HG03095 (cell line): ENCODE measurements around the gene SEBOX.

ENCODE experiments used
- ATAC-seq: cut with Tn5 transposase; IDR thresholded peaks from one replicate; pipeline ENCODE4 v1.9.1; 2021; ENCODE audit warnings: moderate library complexity; ENCODE audit not compliant: unreplicated experiment

Gene SEBOX

GRCh38 chr17:28324267-28324745, 40.7 kb downstream of the SEBOX start:
- no peak for ATAC-seq

DNA sequence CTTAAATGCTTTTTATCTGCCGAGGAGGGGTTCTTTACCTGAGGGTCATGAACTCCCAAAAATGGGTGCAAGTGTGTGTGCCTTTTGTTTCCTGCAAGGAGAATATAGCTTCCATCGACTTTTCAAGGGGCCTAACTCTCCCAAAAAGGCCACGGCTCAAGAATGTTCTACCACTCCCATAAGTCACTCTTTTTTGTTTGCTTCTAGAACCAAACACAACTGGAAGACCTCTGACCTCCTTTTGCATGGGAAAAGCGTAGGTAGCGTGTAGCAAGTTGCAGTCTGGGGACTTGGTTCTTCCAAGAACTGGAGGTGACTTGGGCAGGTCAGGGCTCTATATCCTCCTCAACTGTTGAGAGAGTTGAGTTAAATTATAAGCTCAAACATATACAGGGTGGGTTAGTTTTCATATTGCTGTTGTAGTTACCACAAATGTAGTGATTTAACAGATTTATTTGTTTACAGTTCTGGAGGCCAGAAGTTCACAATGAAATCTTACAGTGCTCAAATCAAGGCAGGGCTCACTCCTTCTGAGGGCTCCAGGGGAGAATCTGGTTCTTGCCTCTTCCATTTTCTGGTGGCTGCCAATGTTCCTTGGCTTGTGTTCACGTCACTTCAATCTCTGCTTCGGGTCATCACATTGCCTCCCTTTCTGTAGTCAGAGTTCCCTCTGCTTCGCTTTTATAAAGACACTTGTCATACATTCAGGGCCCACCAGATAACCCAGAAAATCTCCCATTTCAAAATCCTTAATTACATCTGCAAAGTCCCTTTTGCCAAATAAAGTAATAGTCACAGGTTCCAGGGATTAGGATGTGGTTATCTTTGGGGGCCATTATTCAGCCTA, 44.6 kb downstream of the SEBOX start:
- ATAC-seq, result no peak

GRCh38 chr17:28319598-28319935, 45.4 kb downstream of the SEBOX start:
- ATAC-seq, result no peak

DNA sequence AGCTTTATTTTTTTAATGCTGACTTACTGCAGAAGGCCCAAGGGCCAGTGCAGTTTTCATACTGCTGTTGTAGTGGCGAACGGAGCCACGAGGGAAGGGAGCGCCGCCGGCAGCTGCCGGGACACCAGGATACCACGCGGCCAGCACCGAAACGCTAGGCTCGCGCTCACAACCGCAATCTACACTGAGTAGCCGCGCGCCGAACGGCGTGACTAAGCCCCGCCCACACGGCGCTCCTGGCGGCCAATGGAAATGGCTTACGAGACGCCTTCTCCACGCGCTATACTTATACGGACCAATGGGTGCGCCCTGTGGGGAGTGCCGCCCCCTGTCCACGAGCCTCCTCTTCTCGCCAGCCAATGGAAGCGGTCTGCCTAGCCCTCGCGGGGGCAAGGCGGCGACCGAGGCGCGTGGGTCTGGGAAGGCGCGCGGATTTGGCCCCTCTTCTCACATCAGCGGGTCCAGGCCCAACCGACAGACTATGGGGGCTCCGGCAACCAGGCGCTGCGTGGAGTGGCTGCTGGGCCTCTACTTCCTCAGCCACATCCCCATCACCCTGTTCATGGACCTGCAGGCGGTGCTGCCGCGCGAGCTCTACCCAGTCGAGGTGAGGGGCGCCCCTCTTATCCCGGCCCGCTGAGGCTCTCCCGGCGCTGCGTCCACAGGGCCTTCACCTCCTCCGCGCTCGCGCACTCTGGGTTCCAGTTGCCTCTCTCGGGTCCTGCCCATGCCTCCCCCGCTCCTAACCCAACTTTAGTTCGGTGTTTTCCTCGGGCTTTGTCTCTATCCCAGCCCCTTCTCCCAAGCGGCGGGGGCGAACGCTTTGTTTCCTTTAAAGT, 46.0 kb downstream of the SEBOX start, which contains the start of gene TMEM97:
Gene TMEM97 (plus strand): TSS at position 442 of the 839 bp plus-strand sequence. CDS start 40 bp downstream, at position 482.
- ATAC-seq, result peak; percentile 89

GRCh38 chr17:28317966-28318758, 46.8 kb downstream of the SEBOX start:
- ATAC-seq, result no peak

DNA sequence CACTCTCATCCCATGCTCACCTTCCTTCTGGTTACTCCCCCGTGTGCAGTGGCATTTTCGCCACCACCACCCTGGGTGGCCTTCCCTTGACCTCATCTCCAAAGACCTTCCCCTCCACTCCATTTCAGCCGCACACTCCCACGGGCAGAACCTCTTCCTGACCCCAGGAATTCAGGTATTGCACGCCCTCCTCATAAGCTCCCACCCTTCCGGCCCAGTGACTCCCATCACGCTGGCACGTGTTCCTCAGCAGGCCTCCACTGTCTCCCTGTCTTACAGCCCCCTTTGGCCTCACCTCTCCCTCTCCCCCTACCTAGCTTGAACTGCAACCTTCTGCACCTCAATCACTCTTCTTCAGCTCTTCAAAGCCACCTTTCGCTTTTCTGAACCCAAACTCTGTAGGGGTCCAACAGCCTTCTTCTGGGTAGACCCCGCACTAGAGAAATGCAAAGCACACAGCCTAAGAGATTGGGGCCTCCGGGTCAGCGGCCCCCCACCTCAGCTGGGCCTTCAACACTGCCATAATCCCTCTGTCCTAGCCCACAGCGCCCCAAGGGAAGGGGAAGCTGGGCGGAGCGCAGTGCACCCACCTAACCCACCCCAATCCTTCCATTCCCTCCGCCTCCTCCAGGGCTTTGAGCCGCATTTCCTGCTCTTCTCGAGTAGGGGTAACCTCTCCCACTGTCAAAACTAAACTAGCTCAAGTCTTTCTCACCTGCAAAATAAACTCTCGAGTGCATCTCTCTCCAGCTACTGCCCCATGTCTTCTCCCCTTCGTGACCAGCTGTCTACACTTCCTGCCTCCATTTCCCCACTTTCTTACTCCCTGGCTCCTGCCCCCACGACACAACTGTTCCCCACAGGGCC, 47.7 kb downstream of the SEBOX start:
- no peak for ATAC-seq

DNA sequence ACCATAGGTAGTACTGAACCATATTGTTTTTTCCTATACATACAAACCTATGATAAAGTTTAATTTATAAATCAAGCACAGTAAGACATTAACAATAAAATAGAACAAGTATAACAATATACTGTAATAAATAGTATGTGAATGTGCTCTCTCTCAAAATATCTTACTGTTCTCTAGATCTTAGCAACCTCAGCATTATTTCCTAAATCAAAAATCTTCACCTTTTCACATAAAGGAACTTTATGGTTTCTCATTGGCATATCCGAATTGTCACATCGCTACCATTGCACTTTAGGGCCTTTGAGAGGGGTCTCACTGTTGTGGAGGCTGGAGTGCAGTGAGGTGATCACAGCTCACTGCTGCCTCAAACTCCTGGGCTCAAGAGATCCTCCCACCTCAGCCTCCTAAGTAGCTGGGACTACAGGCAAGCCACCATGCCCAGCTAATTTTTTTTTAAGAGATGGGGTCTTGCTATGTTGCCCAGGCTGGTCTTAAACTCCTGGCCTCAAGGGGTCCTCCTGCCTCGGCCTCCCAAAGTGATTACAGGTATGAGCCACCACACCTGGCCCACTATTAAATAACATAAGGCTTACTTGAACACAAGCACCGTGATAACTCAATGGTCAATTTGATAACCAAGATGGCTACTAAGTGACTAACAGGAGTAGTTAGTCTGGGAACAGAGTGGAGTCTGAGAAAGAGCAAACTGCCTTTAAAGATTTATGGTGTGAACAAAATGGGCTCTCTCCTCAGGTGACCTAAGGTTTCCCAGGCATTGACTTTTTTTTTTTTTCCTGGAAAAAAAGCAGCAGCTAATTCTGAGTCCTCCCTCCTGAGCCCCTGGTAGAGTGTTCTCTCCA, 48.9 kb downstream of the SEBOX start:
- no peak for ATAC-seq

GRCh38 chr17:28313841-28314240, 51.2 kb downstream of the SEBOX start:
- ATAC-seq, result no peak
